HuH-7 (cell line): ENCODE results near the gene MFF.
"Not testable (repeated sequence)": the region's sequence is repeated elsewhere in the genome, so short reads cannot be mapped to it uniquely, and the experiment has no call there.

Source experiments
- DNase-seq: peaks from one replicate; pipeline ENCODE4 v3.0.0; 2011; ENCODE audit warnings: low spot score

MFF gene

DNA sequence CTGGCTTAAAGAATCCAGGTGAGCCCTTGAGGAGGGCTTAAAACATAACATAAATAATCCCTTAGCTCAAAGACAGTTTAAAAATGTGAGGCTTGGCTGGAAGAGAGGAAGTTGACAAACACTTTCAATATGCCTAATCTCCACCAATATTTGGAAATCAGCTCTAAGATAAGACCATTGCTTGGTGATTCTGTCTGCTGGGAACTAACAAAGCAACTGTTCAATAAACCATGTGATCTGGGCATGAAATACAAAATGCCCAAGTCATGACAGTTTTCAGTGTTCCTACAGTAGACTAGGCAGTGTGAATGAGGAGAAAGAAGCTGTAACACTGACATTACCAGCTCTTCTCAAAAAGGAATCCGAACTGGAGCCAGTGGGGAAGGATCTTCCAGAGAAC is 10.7 kb downstream of the MFF start:
- no peak for DNase-seq

GRCh38 chr2:227337442-227337841 is 12.4 kb downstream of the MFF start:
- DNase-seq = no peak

- DNase-seq = no peak
These were observed 14.1 kb downstream of the MFF start for GRCh38 chr2:227339098-227339599.

DNA sequence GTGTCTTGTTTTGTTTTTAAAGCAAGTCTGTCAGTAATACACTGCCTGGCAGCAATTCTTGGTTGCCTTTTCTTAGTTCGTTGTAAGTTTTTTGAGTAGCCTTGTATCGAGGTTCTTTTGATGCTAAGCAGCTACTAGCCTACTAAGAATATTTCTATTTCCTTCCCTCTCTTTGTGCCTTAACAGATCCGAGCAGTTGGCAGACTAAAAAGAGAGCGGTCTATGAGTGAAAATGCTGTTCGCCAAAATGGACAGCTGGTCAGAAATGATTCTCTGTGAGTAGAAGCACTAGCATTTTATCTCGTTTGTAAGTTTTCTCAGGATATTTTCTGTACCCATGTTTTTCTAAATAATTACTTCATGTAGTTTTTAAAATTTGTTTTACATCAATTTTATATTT is 15.1 kb downstream of the MFF start:
- no peak for DNase-seq

- no peak for DNase-seq
These were observed 16.5 kb downstream of the MFF start for GRCh38 chr2:227341553-227341952.

GRCh38 chr2:227344231-227344630 is 19.2 kb downstream of the MFF start:
- no peak for DNase-seq

DNA sequence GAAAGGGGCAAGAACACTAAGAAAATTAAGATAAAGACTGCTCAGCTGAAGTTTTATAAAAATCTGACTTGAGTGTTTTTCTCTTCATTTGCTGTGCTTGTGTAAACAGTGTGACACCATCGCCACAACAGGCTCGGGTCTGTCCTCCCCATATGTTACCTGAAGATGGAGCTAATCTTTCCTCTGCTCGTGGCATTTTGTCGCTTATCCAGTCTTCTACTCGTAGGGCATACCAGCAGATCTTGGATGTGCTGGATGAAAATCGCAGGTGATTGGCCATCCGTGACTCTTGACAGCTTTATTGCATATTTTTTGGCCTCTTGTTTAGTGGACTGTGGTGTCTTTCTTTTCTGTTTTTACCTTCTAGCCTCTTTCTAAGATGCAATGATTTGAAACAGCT is 22.1 kb downstream of the MFF start:
- DNase-seq = no peak

GRCh38 chr2:227348324-227348723 is 23.3 kb downstream of the MFF start:
- no peak for DNase-seq

GRCh38 chr2:227349989-227350612 is 25.1 kb downstream of the MFF start:
- no peak for DNase-seq

DNA sequence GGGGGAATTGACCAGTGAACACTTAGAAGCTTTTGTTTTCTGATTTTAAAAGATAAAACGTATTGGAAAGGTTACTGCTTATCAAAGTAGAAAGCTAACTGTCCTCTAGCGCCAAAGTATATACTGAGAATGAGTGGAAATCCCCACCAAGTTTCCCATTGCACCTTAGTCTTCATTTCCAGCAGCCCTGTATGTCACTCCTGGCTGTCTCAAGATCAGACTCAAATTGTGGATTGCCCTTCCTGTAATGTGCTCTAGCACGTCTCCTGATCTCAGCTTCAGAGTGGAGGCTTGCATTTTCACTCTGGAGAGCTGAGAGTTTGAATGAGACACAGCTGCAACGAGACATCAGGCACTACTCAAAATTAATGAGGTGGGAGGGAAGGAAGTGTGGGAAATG is 26.6 kb downstream of the MFF start:
- no peak for DNase-seq

DNA sequence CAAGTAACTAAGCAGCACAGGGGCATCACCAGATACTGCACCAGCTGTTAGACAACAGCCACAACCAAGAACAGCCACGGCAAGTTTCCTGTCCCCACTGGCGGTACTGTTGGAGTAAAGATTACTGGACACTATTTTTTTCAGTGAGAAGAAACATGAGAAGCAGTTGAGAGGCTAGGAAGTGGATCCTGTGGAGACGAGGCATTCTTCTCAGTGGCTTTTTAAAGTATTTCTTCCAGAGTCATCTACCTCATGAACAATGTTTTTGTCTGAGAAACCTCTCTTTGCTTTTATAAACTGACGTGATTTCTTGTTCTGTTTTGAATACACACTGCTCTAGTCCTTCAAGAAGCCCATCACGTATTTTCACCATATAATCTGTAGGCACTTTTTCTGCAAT is 35.3 kb downstream of the MFF start:
- no peak for DNase-seq

- DNase-seq = no peak
These were observed 38.7 kb downstream of the MFF start for GRCh38 chr2:227363756-227364155.

DNA sequence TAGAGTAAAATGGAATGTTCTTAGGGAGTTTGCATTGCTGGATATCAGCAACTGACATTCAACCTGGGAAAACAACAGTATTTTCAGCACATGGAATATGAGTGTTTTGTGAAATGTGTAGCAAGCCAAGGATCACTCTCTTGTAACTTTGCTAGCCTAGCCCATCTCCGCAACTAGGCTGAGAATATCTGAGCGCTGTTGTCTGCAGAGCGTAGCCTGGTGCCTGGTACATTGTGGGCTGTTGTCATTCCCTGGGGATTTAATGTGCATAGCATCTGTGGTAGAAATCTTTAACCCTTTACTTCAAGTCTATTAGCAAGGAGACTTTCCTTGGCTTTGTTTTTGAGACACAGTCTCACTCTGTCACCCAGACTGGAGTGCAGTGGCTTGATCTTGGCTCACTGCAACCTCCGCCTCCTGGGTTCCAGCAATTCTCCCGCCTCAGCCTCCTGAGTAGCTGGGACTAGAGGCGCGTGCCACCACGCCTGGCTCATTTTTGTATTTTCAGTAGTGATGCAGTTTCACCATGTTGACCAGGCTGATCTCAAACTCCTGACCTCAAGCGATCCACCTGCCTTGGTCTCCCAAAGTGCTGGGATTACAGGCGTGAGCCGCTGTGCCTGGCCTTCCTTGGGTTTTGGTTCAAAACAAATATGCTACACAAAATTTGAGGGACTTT is 39.7 kb downstream of the MFF start:
- not testable (repeated sequence) for DNase-seq

GRCh38 chr2:227365833-227366232 is 40.8 kb downstream of the MFF start:
- no peak for DNase-seq

DNA sequence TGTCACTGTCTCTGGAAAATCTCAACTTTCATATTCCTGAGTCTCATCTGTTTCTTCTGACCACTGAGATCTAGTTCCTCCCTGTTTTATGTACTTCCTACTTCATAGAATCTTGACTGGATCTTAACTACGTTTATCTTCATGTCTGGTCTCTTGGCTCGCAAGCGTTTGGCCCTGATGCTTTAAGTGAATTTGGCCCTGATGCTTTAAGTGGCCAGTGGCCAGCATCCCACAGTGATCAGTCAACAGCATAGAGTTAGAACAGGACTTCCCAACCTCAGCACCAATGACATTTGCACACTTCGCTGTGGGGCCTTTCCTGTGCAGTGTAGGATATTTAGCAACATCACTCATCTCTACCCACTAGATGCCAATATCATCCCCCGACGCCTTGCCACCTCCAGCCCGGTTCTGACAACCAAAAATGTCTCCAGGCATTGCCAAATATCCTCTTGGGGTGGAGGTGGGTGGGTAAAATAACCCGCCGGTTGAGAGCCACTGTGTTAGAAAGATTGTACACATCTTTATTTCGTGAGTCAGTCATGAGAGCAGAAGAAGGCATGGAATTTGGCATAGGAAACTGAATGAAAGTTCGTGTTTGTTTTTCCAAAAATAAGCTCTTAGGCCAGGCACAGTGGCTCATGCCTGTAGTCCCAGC is 41.8 kb downstream of the MFF start:
- no peak for DNase-seq

DNA sequence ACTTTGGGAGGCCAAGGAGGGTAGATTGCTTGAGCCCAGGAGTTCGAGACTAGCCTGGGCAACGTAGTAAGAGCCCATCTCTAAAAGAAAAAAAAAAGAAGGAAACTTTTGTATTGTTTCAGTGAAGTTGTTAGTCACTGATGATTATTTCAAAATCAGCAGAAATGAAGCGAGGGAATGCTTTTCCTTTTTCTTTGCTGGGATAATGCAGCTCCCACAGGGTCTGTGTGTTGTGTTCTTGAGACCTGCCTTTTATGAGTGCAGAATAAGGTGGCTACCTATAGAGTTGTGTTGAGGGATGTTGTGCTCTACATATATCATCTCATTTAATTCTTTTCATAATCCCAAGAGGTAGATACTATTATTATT is 42.4 kb downstream of the MFF start:
- DNase-seq = no peak

DNA sequence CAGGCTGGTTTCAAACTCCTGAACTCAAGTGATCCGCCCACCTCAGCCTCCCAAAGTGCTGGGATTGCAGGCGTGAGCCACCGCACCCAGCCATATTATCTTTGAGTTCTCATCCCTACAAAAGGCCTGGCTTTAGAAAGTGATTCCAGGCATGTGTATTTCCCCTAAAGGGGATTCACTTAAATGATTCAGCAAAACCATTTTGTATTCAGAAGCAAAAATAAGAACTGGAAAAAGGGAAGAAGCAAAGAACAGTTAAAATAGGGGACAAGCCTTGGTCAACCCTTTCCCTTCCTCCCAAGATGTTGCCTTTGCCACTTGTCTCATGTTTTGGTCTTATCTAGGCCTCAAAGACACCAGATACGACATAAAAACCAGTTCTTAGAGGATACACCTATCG is 43.5 kb downstream of the MFF start:
- DNase-seq = no peak

DNA sequence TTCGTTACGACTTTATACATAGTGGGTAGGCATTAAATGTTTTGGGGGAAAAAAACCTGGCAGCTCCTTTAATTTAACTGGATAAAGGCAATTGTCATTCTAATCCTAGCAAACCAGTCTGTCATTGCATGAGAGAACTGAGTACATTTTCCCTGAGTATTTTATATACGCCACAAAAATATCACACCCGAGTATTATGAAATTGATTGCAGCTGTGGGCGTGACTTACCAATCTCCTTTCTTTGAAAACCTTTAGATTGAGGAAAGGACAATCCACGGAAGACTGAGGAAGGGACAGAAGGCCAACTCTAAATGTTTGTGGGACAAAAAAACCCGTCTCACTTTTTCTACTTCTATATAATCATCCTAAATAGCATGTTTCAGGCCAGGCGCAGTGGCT is 45.0 kb downstream of the MFF start:
- no peak for DNase-seq

DNA sequence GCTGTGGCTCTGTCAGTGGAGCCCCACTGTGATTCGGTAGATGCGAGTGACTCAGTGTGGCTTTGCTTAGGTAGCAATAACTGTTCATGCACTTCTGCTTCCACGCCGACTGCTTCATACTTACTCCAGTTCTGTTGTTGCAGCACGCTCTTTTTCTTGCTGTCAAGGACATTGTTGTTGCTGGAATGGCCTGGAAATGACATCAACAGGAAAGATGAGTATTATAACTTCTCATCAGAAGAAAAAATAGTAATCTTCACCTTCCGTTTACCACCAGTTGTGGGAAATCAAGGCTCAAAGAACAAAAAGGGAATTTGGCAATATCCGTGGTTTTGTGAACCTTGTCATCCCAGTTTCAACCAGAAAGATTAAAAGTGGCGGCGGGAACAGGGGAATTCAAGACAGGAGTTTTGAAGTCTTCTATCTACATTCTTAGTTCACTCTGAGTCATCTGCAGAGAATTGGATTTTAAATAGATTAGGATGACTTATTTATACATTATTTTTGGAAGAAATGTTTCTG is 45.8 kb downstream of the MFF start:
- no peak for DNase-seq

DNA sequence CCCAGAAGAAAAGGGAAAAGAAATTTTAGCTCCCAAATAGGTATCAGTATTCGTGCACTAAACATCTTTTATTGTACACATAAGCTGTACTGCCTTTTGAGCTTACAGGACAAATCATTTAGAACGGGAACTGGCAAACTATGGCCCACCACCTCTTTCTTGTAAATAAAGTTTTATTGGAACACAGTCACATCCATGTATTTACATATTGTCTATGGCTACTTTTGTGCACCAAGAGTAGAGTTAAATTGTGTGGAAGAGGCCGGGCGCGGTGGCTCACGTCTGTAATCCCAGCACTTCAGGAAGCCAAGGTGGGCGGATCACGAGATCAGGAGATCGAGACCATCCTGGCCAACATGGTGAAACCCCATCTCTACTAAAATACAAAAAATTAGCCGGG is 48.3 kb downstream of the MFF start:
- DNase-seq = no peak

DNA sequence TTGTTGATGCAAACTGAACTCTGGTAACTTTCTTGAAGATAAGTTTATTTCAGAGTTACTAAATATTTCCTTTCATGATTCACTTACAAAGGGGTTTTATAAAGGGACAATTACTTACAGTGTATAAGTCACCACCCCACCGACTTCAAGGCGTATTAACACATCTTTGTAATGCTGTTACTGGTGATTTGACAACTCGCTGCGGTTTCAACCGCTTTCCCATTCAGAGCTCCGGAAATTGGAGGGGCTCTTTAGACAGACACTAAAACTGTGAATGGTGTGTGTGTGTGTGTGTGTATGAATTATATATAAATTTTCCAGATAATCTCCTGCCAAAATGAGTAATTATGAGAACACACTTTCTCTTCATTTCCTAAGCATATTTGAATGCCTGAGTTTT is 49.1 kb downstream of the MFF start:
- DNase-seq = no peak

GRCh38 chr2:227376656-227377396 is 51.8 kb downstream of the MFF start:
- DNase-seq = no peak
